Stimulated activated effector memory CD8-positive, alpha-beta T cell treated with anti-CD3 and anti-CD28 coated beads, Interleukin-12 subunit alpha, Interleukin-12 subunit beta, amount 100 ng/mL, for 72 hours (primary cell): Measurements from ENCODE around the gene RGMB.

ENCODE experiments used
- ATAC-seq: fragments of 150-1000 bp; cut with Tn5 transposase; 2 replicates; pipeline ENCODE4 v1.10.0; 2021
- DNase-seq, 2 donors: peaks; one replicate each; pipeline ENCODE4 v3.0.0; 2021 to 2022; ENCODE audit warnings: low spot score in 2 of 2
- H3K27ac Mint-ChIP-seq: one replicate; pipeline ENCODE4 v1.8.0; 2022; ENCODE audit warnings: mild to moderate bottlenecking, mixed read lengths
- H3K36me3 Mint-ChIP-seq: one replicate; pipeline ENCODE4 v1.8.0; 2022; ENCODE audit warnings: mild to moderate bottlenecking, mixed read lengths
- H3K4me1 Mint-ChIP-seq: one replicate; pipeline ENCODE4 v1.8.0; 2022; ENCODE audit warnings: mixed read lengths
- H3K4me3 Mint-ChIP-seq: one replicate; pipeline ENCODE4 v1.8.0; 2022; ENCODE audit warnings: mild to moderate bottlenecking, mixed read lengths
- H3K9me3 Mint-ChIP-seq: one replicate; pipeline ENCODE4 v1.8.0; 2022; ENCODE audit warnings: mixed read lengths

RGMB gene

DNA sequence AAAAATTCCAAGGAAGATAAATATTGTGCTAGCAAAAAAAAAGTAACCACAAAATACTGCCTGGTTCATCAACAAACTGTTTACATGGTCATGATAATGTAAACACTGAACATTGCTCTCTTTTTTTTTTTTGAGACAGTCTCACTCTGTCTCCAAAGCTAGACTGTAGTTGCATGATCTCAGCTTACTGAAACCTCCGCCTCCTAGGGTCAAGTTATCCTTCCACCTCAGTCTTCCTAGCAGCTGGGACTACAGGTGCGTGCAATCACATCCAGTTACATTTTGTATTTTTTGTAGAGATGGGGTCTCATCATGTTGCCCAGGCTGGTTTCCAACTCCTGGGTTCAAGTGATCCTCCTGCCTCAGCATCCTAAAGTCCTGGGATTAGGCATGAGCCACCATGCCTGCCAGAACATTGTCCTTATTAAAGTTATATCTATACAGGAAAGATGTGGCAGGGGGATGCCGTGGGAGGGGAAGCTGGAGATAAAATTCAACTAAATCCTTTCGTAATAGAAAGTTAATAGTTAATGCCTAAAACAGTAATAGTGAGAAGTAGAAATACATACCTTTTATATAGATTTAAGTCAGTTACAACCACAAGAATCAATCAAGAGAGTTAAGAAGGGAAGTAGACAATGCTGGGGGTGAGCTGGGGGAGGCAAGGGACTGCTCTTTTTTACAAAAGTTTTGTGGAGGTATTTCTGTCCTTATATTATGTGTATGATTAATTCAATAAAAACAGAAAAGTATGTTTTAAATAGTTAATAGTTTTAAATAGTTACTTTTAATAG lies 52.3 kb downstream of the RGMB start:
- Mint-ChIP-seq H3K27ac (no peak overlapping the region), H3K9me3 (peaks cover 6% of the 10 kb centered on the region), H3K4me3 (no peak overlapping the region), H3K36me3 (no peaks in the 10 kb centered on the region), H3K4me1 (no peaks in the 10 kb centered on the region)
- DNase-seq (no peak), ATAC-seq (no peak)

DNA sequence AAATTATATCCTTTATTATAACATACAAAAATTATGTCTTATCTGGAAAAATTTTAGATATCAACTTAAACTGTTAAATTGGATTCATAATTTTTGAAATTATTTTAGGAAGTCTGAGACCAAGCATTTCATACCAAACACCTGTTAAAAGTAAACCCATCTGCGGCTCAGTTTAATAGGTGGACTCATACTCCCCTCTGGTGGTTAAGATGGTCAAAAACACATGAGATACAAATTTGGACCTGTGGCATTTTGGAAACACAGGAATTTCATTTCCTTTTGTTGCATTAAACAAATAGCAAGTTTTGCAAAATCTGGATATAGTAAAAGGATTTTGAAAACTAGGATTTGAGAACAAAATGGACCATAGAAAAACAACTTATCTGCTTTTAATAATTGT lies 53.7 kb downstream of the RGMB start:
- H3K4me1 Mint-ChIP-seq = no peaks in the 10 kb centered on the region
- no peak for DNase-seq

GRCh38 chr5:98827588-98828284 lies 54.3 kb downstream of the RGMB start:
- H3K36me3 Mint-ChIP-seq = no peaks in the 10 kb centered on the region
- H3K9me3 Mint-ChIP-seq = no peaks in the 10 kb centered on the region
- H3K27ac Mint-ChIP-seq = no peak overlapping the region
- H3K4me1 Mint-ChIP-seq = no peaks in the 10 kb centered on the region
- no peak for DNase-seq
- H3K4me3 Mint-ChIP-seq = no peak overlapping the region
- no peak for ATAC-seq

More for the DNA sequence above, 53.7 kb downstream of the RGMB start:
- Mint-ChIP-seq H3K27ac (no peak overlapping the region), H3K9me3 (no peaks in the 10 kb centered on the region), H3K4me3 (no peak overlapping the region), H3K36me3 (no peaks in the 10 kb centered on the region)
- no peak for ATAC-seq

DNA sequence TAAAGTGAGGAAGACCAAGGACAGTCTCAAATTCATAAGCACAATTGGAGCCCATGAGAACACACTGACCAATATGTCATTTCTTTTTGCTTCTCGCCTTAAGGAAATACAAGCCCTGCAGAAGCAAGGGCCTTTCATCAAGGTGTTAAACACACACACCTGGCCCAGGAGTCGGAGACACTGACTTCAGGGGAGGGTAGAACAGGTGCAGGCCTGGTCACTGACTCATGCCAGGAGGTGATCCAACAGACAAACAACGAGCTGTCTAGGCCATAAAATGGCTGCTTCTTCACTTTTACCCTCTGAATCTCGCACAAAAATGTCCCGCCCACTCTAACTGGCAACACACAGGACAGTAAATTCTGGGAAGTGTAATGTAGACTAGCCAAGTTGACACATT lies 62.7 kb downstream of the RGMB start:
- H3K4me3 Mint-ChIP-seq = no peak overlapping the region
- DNase-seq (no peak), ATAC-seq (no peak)
- no peak overlapping the region for H3K27ac Mint-ChIP-seq
- H3K4me1 Mint-ChIP-seq = no peaks in the 10 kb centered on the region
- no peaks in the 10 kb centered on the region for H3K36me3 Mint-ChIP-seq
- no peaks in the 10 kb centered on the region for H3K9me3 Mint-ChIP-seq

GRCh38 chr5:98839469-98840383 lies 66.3 kb downstream of the RGMB start:
- H3K36me3 Mint-ChIP-seq = no peaks in the 10 kb centered on the region
- ATAC-seq = peak; percentile 40
- H3K9me3 Mint-ChIP-seq = no peaks in the 10 kb centered on the region
- no peak for DNase-seq
- H3K27ac Mint-ChIP-seq = no peak overlapping the region
- no peaks in the 10 kb centered on the region for H3K4me1 Mint-ChIP-seq
- H3K4me3 Mint-ChIP-seq = no peak overlapping the region

DNA sequence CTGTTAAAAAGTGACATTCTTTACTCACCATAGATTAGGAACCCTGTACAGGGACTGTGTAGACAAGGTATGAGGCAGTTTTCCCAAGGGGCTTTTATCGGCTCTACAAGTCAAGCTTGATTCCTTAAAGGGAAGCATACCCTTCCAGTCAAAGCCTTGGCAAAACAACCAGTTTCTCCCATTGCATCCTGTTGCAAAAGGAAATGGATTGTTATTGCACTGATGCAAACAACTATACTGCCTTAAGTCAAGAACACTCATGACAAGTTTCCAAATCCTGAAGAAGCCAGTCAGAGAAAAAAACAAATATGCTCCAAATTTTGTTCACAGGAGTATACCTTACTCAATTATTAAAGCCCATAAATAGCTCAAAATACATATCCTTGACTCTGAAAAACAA lies 67.5 kb downstream of the RGMB start:
- ATAC-seq (no peak), DNase-seq (no peak)
- Mint-ChIP-seq H3K4me3 (no peak overlapping the region), H3K4me1 (no peaks in the 10 kb centered on the region), H3K27ac (no peak overlapping the region), H3K36me3 (no peaks in the 10 kb centered on the region), H3K9me3 (no peaks in the 10 kb centered on the region)

DNA sequence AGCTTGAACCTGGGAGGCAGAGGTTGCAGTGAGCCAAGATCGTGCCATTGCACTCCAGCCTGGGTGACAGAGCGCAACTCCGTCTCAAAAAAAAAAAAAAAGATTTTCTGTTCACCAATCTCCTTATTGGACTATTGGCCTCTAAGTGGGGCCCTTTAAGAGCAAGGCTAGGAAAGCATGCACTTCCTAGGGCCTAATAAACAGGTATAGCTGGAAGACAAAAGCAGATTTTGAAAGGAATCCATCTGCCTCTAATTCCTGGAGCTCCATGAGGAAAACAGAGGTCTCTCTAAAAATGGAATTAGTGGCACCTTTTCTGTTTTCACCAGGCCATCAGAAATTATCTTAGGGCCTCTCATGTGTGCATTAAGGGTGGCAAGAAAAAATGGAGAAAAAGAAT lies 70.0 kb downstream of the RGMB start:
- no peaks in the 10 kb centered on the region for H3K4me1 Mint-ChIP-seq

GRCh38 chr5:98844865-98845264 lies 71.4 kb downstream of the RGMB start:
- Mint-ChIP-seq H3K4me1 (no peaks in the 10 kb centered on the region), H3K9me3 (no peaks in the 10 kb centered on the region), H3K4me3 (no peak overlapping the region), H3K27ac (no peak overlapping the region), H3K36me3 (no peaks in the 10 kb centered on the region)
- DNase-seq = no peak
- no peak for ATAC-seq

More for the DNA sequence above, 70.0 kb downstream of the RGMB start:
- Mint-ChIP-seq H3K4me3 (no peak overlapping the region), H3K36me3 (no peaks in the 10 kb centered on the region), H3K9me3 (no peaks in the 10 kb centered on the region), H3K27ac (no peak overlapping the region)
- DNase-seq = no peak
- ATAC-seq = no peak

DNA sequence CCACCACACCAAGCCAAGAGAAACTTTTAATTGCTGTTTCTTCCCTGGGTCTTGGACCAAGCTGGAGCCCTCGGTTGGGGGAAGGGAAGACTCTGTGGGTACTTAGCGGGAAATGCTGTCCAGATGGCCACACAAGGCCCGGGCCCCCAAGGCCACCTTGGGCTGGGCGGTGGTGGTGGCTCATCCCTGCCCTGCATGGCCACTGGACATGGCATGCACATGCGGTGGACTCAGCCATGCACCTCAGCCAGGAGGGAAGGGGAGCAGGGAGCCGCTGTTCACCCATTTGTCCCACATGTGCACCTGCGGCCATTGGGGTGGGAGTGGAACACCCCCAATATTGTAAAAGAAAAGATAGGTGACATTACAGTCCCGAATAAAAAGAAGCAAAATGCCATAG lies 72.4 kb downstream of the RGMB start:
- Mint-ChIP-seq H3K4me1 (no peaks in the 10 kb centered on the region), H3K9me3 (no peaks in the 10 kb centered on the region)
- no peak for DNase-seq

More for the DNA sequence above, 72.4 kb downstream of the RGMB start:
- Mint-ChIP-seq H3K27ac (no peak overlapping the region), H3K36me3 (no peaks in the 10 kb centered on the region), H3K4me3 (no peak overlapping the region)
- ATAC-seq = no peak
